IMR-90 (cell line): ENCODE results near the gene C5orf52. TPM values are rescaled to one million over a fixed set of nuclear protein-coding genes. Genes with fewer than 3 reads are reported as not detected.

ENCODE experiments used
- ATAC-seq: fragments of 200-7000 bp; cut with Tn5 transposase; 2 replicates; pipeline ENCODE4 v1.9.1; 2020; ENCODE audit warnings: low read depth, mild to moderate bottlenecking, moderate library complexity
- BruUV-seq: library from RNA; stranded (reverse); fragments of 400-500 nt; replicated peaks from 2 replicates; lab custom pipeline; 2021; lab: Mats Ljungman, UMichigan
- CTCF ChIA-PET: fragments of 300-600 bp; formaldehyde crosslinking; extraction: SDS; loops from one replicate; lab custom pipeline; 2021; ENCODE audit warnings: antibody characterized with exemption; lab: Yijun Ruan, JAX
- POLR2A ChIA-PET: fragments of 300-600 bp; sonication (Branson Sonifier 250); formaldehyde crosslinking; loops from one replicate; lab custom pipeline; 2022; ENCODE audit warnings: antibody characterized with exemption; ENCODE audit not compliant: unreplicated experiment; lab: Charles Lee
- DNase-seq: peaks from one replicate; pipeline ENCODE4 v3.0.0; 2013
- H2AFZ ChIP-seq: replicated peaks from 2 replicates; pipeline ENCODE3; 2013; ENCODE audit warnings: low read length, mild to moderate bottlenecking; ENCODE audit not compliant: poor library complexity
- H2AK5ac ChIP-seq: 2 replicates; pipeline ENCODE4 v1.6.1; 2013; ENCODE audit warnings: low read depth, low read length, inconsistent platforms
- H2AK9ac ChIP-seq: replicated peaks from 2 replicates; pipeline ENCODE3; 2013; ENCODE audit warnings: mild to moderate bottlenecking, low read depth, low read length, moderate library complexity; ENCODE audit not compliant: poor library complexity
- H2BK120ac ChIP-seq: 2 replicates; pipeline ENCODE4 v1.6.1; 2013; ENCODE audit warnings: low read depth, low read length, inconsistent platforms
- H2BK15ac ChIP-seq: 3 replicates; pipeline ENCODE4 v1.6.1; 2013; ENCODE audit warnings: low read depth, low read length, inconsistent platforms
- H2BK20ac ChIP-seq: 2 replicates; pipeline ENCODE4 v1.6.1; 2013; ENCODE audit warnings: low read depth, mild to moderate bottlenecking, inconsistent platforms, low read length, moderate library complexity
- H2BK5ac ChIP-seq: 2 replicates; pipeline ENCODE4 v1.6.1; 2013; ENCODE audit warnings: mild to moderate bottlenecking, low read depth, low read length, inconsistent platforms; ENCODE audit not compliant: poor library complexity, severe bottlenecking
- H3K14ac ChIP-seq: replicated peaks from 2 replicates; pipeline ENCODE4 v1.6.1; 2013; ENCODE audit warnings: low read depth, low read length, inconsistent platforms
- H3K18ac ChIP-seq: 2 replicates; pipeline ENCODE4 v1.6.1; 2013; ENCODE audit warnings: low read depth, low read length, control low read depth
- H3K23ac ChIP-seq: 2 replicates; pipeline ENCODE4 v1.6.1; 2013; ENCODE audit warnings: low read depth, low read length, inconsistent platforms
- H3K27ac ChIP-seq: 2 replicates; pipeline ENCODE4 v1.5.1; 2013; ENCODE audit warnings: mild to moderate bottlenecking, control low read depth, low read length; ENCODE audit not compliant: insufficient read depth
- H3K27me3 ChIP-seq: 2 replicates; pipeline ENCODE4 v1.6.1; 2013; ENCODE audit warnings: low read length; ENCODE audit not compliant: control insufficient read depth, insufficient read depth
- H3K36me3 ChIP-seq: 2 replicates; pipeline ENCODE4 v1.6.1; 2013; ENCODE audit warnings: low read length, mixed read lengths; ENCODE audit not compliant: control insufficient read depth, insufficient read depth
- H3K4ac ChIP-seq: 2 replicates; pipeline ENCODE4 v1.6.1; 2013; ENCODE audit warnings: low read depth, low read length, inconsistent platforms
- H3K4me1 ChIP-seq: 2 replicates; pipeline ENCODE4 v1.6.1; 2013; ENCODE audit warnings: low read length, mixed read lengths; ENCODE audit not compliant: control insufficient read depth, insufficient read depth
- H3K4me2 ChIP-seq: 2 replicates; pipeline ENCODE4 v1.6.1; 2013; ENCODE audit warnings: low read depth, mild to moderate bottlenecking, control low read depth, low read length, moderate library complexity
- H3K4me3 ChIP-seq: 2 replicates; pipeline ENCODE4 v1.5.1; 2013; ENCODE audit warnings: low read depth, mild to moderate bottlenecking, control low read depth, low read length, moderate library complexity; ENCODE audit not compliant: insufficient read depth
- H3K56ac ChIP-seq: 2 replicates; pipeline ENCODE4 v1.6.1; 2013; ENCODE audit warnings: low read length, inconsistent platforms; ENCODE audit not compliant: insufficient read depth; ENCODE audit errors: extremely low read depth
- H3K79me1 ChIP-seq, 2 experiments: 2 replicates each; pipeline ENCODE4 v1.6.1; 2013; ENCODE audit warnings: low read length in 2 of 2, inconsistent platforms in 1 of 2, low read depth in 1 of 2
- H3K9ac ChIP-seq: 2 replicates; pipeline ENCODE4 v1.6.1; 2013; ENCODE audit warnings: low read depth, low read length, control low read depth
- H3K9me1 ChIP-seq: 2 replicates; pipeline ENCODE4 v1.6.1; 2013; ENCODE audit warnings: low read length, inconsistent platforms; ENCODE audit not compliant: insufficient read depth
- H3K9me3 ChIP-seq: 2 replicates; pipeline ENCODE4 v1.6.1; 2013; ENCODE audit warnings: low read length; ENCODE audit not compliant: control insufficient read depth, insufficient read depth
- H4K20me1 ChIP-seq: 2 replicates; pipeline ENCODE4 v1.6.1; 2013; ENCODE audit warnings: low read length, inconsistent platforms; ENCODE audit not compliant: insufficient read depth
- H4K5ac ChIP-seq: 2 replicates; pipeline ENCODE4 v1.6.1; 2013; ENCODE audit warnings: mild to moderate bottlenecking, low read depth, low read length, control low read depth
- H4K8ac ChIP-seq, 2 experiments: 2 replicates each; pipeline ENCODE4 v1.6.1; 2013; ENCODE audit warnings: low read depth in 2 of 2, low read length in 2 of 2, control low read depth in 1 of 2, inconsistent platforms in 1 of 2
- H4K91ac ChIP-seq: 2 replicates; pipeline ENCODE4 v1.6.1; 2013; ENCODE audit warnings: low read depth, low read length, inconsistent platforms; ENCODE audit not compliant: insufficient read depth
- BHLHE40 ChIP-seq: fragments of 150-350 bp; IDR thresholded peaks from 2 replicates; pipeline ENCODE4 v1.6.1; 2016; ENCODE audit warnings: mild to moderate bottlenecking, low read depth, low read length
- CHD1 ChIP-seq: IDR thresholded peaks from 2 replicates; pipeline ENCODE4 v1.6.1; 2012; ENCODE audit warnings: low read depth, low read length, improper control_type of control experiment
- FOS ChIP-seq: fragments of 150-350 bp; IDR thresholded peaks from 2 replicates; pipeline ENCODE4 v1.6.1; 2016; ENCODE audit warnings: low read depth, low read length
- MAFK ChIP-seq: IDR thresholded peaks from 2 replicates; pipeline ENCODE4 v1.6.1; 2012; ENCODE audit warnings: low read depth, low read length, improper control_type of control experiment
- MAZ ChIP-seq: IDR thresholded peaks from 2 replicates; pipeline ENCODE4 v1.6.1; 2012; ENCODE audit warnings: low read depth, mild to moderate bottlenecking, low read length, improper control_type of control experiment, moderate library complexity, borderline replicate concordance
- POLR2A ChIP-seq: IDR thresholded peaks from 2 replicates; pipeline ENCODE4 v1.6.1; 2012; ENCODE audit warnings: mild to moderate bottlenecking, low read depth, low read length
- RAD21 ChIP-seq: IDR thresholded peaks from 2 replicates; pipeline ENCODE4 v1.6.1; 2012; ENCODE audit warnings: low read length, improper control_type of control experiment
- RCOR1 ChIP-seq: IDR thresholded peaks from 2 replicates; pipeline ENCODE4 v1.6.1; 2012; ENCODE audit warnings: mild to moderate bottlenecking, low read length, improper control_type of control experiment; ENCODE audit not compliant: insufficient replicate concordance
- RFX5 ChIP-seq: IDR thresholded peaks from 2 replicates; pipeline ENCODE4 v1.8.0; 2012; ENCODE audit warnings: low read depth, mild to moderate bottlenecking, low read length, moderate library complexity
- SMC3 ChIP-seq: fragments of 150-350 bp; IDR thresholded peaks from 2 replicates; pipeline ENCODE4 v1.6.1; 2016; ENCODE audit warnings: low read depth, mild to moderate bottlenecking, antibody characterized with exemption, low read length, moderate library complexity
- WGBS, 2 experiments: methylation state at CpG; one replicate each; pipeline versions ENCODE4 v1.1.5 to v1.1.7; 2013; ENCODE audit warnings: missing lambda C conversion rate in 2 of 2; ENCODE audit not compliant: insufficient read length in 1 of 2; ENCODE audit errors: extremely low coverage in 2 of 2; 5-methylcytosine and 5-hydroxymethylcytosine counted together
- dilution Hi-C: fragments of 300-500 bp; cut with HindIII; formaldehyde crosslinking; loops from one replicate; pipeline ENCODE4 v1.14.3; 2018; ENCODE audit warnings: low sequenced_read_pairs; ENCODE audit not compliant: unreplicated experiment
- in situ Hi-C: fragments of 300-500 bp; cut with MboI; formaldehyde crosslinking; loops from 3 replicates; pipeline ENCODE4 v1.14.3; 2019; ENCODE audit warnings: low sequenced_read_pairs, inconsistent platforms, mixed read lengths
- intact Hi-C: fragments of 100-400 bp; cut with micrococcal nuclease; formaldehyde crosslinking; loops from 2 replicates; pipeline ENCODE4 v1.10.0; 2022
- polyA plus RNA-seq, 3 experiments: library from polyadenylated mRNA; depleted of rRNA; stranded (reverse); fragments of >200 nt; gene quantifications; 2 replicates each; pipeline ENCODE4 v1.2.3, GENCODE V29; 2012; ENCODE audit warnings: low replicate concordance in 1 of 3
- total RNA-seq: library from RNA; depleted of rRNA; stranded (reverse); fragments of >200 nt; gene quantifications from 2 replicates; pipeline ENCODE4 v1.2.3, GENCODE V29; 2012
- TF ChIP-seq, protein P1 (sequence below): fragments of 150-350 bp; IDR thresholded peaks from 2 replicates; pipeline ENCODE4 v1.6.1; 2016; ENCODE audit warnings: low read depth, mild to moderate bottlenecking, low read length, moderate library complexity, borderline replicate concordance
- TF ChIP-seq, protein P2 (sequence below): fragments of 150-350 bp; IDR thresholded peaks from 2 replicates; pipeline ENCODE4 v1.6.1; 2017; ENCODE audit warnings: mild to moderate bottlenecking, antibody characterized with exemption, low read length, low read depth

The C5orf52 gene
- total and polyA plus RNA-seq, 2 of the 4 experiments (the other 2 are of a cell fraction), result not detected

DNA sequence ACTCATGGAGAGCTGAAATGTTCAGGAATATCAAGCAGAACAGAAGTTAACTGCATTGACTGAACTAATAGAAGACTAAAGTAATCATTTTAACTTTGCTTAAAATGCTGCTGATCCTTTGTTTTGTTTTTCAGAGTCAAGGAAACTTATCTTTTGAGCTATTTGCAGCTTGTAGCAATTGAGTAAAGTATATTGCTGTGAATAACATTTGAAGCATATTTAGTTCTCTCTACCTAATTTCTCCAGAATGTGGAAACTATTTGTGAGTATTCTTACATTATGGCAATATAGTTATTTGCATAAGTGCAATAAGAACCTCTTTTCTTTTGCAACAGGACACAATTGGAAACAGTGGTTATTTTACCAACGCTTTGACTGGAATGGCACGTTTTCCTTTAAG lies 13.8 kb upstream of the C5orf52 start:
- in situ Hi-C loops, result no loop called here

More for the DNA sequence above, 13.8 kb upstream of the C5orf52 start:
- BruUV-seq, result no TSS peak
- no peak overlapping the region for H2AK5ac ChIP-seq
- H4K91ac ChIP-seq, result no peak overlapping the region
- ChIA-PET CTCF (no interaction called here), POLR2A (no interaction called here)
- H3K4me2 ChIP-seq, result no peak overlapping the region
- no peak overlapping the region for H3K9ac ChIP-seq
- no peaks in the 10 kb centered on the region for H3K4me1 ChIP-seq
- no peak overlapping the region for H2AFZ ChIP-seq
- no peak overlapping the region for H2BK20ac ChIP-seq
- no peaks in the 10 kb centered on the region for H3K27me3 ChIP-seq
- no peak overlapping the region for H3K56ac ChIP-seq
- no peak overlapping the region for H2BK15ac ChIP-seq
- no peak overlapping the region for H4K8ac ChIP-seq
- dilution Hi-C loops, result no loop called here
- H3K14ac ChIP-seq, result no peak overlapping the region
- H4K20me1 ChIP-seq, result no peaks in the 10 kb centered on the region
- H3K18ac ChIP-seq, result no peak overlapping the region
- no peak for DNase-seq
- H3K4me3 ChIP-seq, result no peak overlapping the region
- intact Hi-C loops, result no loop called here
- no peak overlapping the region for H2AK9ac ChIP-seq
- no peak for TF ChIP-seq SMC3
- no peak for TF ChIP-seq BHLHE40
- TF ChIP-seq MAFK, result no peak
- TF ChIP-seq RCOR1, result no peak
- no peak for TF ChIP-seq POLR2A
- TF ChIP-seq CHD1, result no peak
- no peak for TF ChIP-seq MAZ
- TF ChIP-seq FOS, result no peak
- TF ChIP-seq, protein P1, sequence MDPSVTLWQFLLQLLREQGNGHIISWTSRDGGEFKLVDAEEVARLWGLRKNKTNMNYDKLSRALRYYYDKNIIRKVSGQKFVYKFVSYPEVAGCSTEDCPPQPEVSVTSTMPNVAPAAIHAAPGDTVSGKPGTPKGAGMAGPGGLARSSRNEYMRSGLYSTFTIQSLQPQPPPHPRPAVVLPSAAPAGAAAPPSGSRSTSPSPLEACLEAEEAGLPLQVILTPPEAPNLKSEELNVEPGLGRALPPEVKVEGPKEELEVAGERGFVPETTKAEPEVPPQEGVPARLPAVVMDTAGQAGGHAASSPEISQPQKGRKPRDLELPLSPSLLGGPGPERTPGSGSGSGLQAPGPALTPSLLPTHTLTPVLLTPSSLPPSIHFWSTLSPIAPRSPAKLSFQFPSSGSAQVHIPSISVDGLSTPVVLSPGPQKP, result no peak
- TF ChIP-seq, protein P2, sequence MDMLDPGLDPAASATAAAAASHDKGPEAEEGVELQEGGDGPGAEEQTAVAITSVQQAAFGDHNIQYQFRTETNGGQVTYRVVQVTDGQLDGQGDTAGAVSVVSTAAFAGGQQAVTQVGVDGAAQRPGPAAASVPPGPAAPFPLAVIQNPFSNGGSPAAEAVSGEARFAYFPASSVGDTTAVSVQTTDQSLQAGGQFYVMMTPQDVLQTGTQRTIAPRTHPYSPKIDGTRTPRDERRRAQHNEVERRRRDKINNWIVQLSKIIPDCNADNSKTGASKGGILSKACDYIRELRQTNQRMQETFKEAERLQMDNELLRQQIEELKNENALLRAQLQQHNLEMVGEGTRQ, result no peak
- TF ChIP-seq RFX5, result no peak
- no peak for TF ChIP-seq RAD21
- no CpG with 5 or more reads among the region's 2 CpGs for WGBS, 2 experiments
- H3K9me1 ChIP-seq, result no peaks in the 10 kb centered on the region
- peaks cover 6% of the 10 kb centered on the region for H3K9me3 ChIP-seq
- H3K4ac ChIP-seq, result no peak overlapping the region
- no peak for ATAC-seq
- H4K5ac ChIP-seq, result no peak overlapping the region
- no peak overlapping the region for H3K23ac ChIP-seq
- H2BK120ac ChIP-seq, result no peak overlapping the region
- H3K27ac ChIP-seq, result no peak overlapping the region
- no peaks in the 10 kb centered on the region for H3K36me3 ChIP-seq
- H2BK5ac ChIP-seq, result no peak overlapping the region
- no peaks in the 10 kb centered on the region for H3K79me1 ChIP-seq
